Measurements from ENCODE around the gene CDC42SE2.

- TF ChIP-seq EP300 (IDR thresholded peaks at IDR 0.05) (no peak), POLR2A (IDR thresholded peaks at IDR 0.05) (no peak), POLR2AphosphoS5 (IDR thresholded peaks at IDR 0.05) (no peak)
- TF ChIP-seq, protein P1, sequence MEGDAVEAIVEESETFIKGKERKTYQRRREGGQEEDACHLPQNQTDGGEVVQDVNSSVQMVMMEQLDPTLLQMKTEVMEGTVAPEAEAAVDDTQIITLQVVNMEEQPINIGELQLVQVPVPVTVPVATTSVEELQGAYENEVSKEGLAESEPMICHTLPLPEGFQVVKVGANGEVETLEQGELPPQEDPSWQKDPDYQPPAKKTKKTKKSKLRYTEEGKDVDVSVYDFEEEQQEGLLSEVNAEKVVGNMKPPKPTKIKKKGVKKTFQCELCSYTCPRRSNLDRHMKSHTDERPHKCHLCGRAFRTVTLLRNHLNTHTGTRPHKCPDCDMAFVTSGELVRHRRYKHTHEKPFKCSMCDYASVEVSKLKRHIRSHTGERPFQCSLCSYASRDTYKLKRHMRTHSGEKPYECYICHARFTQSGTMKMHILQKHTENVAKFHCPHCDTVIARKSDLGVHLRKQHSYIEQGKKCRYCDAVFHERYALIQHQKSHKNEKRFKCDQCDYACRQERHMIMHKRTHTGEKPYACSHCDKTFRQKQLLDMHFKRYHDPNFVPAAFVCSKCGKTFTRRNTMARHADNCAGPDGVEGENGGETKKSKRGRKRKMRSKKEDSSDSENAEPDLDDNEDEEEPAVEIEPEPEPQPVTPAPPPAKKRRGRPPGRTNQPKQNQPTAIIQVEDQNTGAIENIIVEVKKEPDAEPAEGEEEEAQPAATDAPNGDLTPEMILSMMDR (IDR thresholded peaks at IDR 0.05) = no peak
Observed at GRCh38 chr5:131277447-131277846, 13.6 kb downstream of the CDC42SE2 start.
